Measurements from ENCODE around the gene HDAC5. TPM values are rescaled to one million over a fixed set of nuclear protein-coding genes. Genes with fewer than 3 reads are reported as not detected.

HDAC5 gene
- total RNA-seq, 4 donors from 2014 or later = 45.3 to 182 (median 70.8) TPM

DNA sequence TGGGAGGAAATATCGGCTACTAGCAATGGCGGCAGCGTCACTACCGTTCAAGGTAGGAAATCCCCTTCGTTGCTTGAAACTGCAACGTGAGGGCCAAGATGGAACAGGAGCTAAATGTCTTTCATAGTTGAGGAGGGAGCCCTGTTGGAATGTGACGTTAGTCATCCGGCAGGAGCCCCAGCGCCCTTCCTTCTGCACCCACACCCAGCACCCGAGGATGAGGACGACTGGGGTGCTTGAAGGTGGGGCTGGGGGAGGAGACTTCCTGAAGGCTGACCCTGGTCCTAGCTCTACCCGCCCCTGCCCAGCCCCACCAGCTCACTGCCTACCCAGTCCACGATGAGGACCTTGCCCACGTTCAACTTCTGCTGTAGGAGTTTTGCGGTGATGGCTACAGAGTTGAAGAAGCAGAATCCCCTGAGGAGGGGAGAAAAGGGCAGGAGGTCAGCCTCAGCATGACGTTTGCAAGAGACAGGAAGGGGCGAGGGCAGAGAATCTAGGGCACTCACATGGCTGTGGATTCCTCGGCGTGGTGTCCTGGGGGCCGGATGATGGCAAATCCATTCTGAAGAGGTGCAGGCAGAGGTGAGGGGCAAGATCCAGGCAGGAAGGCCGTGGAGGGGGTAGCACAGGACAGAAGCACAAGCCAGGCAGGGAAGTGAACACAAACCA lies 41.0 kb downstream of the HDAC5 start:
- in situ Hi-C loops (cut with MboI; ENCODE audit: low pct_ligation_motif_present in 1 of 4, low pct_unique_long_range_greater_than_20kb in 1 of 4, low sequenced_read_pairs in 3 of 4) (no loop called here), intact Hi-C loops (cut with DNase I; ENCODE audit: low total_unique reads) (no loop called here)
- no peak for DNase-seq
- Histone ChIP-seq H3K4me3 (no peak overlapping the region), H3K27ac (no peak overlapping the region), H3K4me1 (peaks cover 0 to 10% (median 4%) of the 10 kb centered on the region in 4 donors), H3K9me3 (no peaks in the 10 kb centered on the region), H3K27me3 (no peaks in the 10 kb centered on the region), H3K36me3 (peaks cover 0 to 24% (median 5%) of the 10 kb centered on the region in 4 donors)
- TF ChIP-seq, protein P1, sequence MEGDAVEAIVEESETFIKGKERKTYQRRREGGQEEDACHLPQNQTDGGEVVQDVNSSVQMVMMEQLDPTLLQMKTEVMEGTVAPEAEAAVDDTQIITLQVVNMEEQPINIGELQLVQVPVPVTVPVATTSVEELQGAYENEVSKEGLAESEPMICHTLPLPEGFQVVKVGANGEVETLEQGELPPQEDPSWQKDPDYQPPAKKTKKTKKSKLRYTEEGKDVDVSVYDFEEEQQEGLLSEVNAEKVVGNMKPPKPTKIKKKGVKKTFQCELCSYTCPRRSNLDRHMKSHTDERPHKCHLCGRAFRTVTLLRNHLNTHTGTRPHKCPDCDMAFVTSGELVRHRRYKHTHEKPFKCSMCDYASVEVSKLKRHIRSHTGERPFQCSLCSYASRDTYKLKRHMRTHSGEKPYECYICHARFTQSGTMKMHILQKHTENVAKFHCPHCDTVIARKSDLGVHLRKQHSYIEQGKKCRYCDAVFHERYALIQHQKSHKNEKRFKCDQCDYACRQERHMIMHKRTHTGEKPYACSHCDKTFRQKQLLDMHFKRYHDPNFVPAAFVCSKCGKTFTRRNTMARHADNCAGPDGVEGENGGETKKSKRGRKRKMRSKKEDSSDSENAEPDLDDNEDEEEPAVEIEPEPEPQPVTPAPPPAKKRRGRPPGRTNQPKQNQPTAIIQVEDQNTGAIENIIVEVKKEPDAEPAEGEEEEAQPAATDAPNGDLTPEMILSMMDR (IDR thresholded peaks at IDR 0.05) = no peak
- TF ChIP-seq POLR2AphosphoS5 (IDR thresholded peaks at IDR 0.05) = no peak
- TF ChIP-seq POLR2A (IDR thresholded peaks at IDR 0.05) = no peak
- TF ChIP-seq EP300 (IDR thresholded peaks at IDR 0.05; ENCODE audit: low read depth) = no peak
- WGBS, 2 donors (ENCODE audit: low coverage in 1 of 2) = 82 to 90% methylated on average over 11 to 19 of the region's 21 CpGs

- Histone ChIP-seq H3K27ac (no peak overlapping the region), H3K36me3 (peaks cover 0 to 26% (median 5%) of the 10 kb centered on the region in 4 donors), H3K4me1 (peaks cover 0 to 4% (median 2%) of the 10 kb centered on the region in 4 donors), H3K27me3 (no peaks in the 10 kb centered on the region), H3K9me3 (no peaks in the 10 kb centered on the region), H3K4me3 (no peak overlapping the region)
- in situ Hi-C loops (cut with MboI; ENCODE audit: low pct_ligation_motif_present in 1 of 4, low pct_unique_long_range_greater_than_20kb in 1 of 4, low sequenced_read_pairs in 3 of 4) = no loop called here
- no peak for TF ChIP-seq EP300 (IDR thresholded peaks at IDR 0.05; ENCODE audit: low read depth)
- TF ChIP-seq, protein P1 (IDR thresholded peaks at IDR 0.05) = no peak
- no peak for TF ChIP-seq POLR2AphosphoS5 (IDR thresholded peaks at IDR 0.05)
- TF ChIP-seq POLR2A (IDR thresholded peaks at IDR 0.05) = no peak
- no peak for DNase-seq
- WGBS, 2 donors (ENCODE audit: low coverage in 1 of 2) = 93 to 100% methylated on average over 1 to 3 of the region's 3 CpGs
- intact Hi-C loops (cut with DNase I; ENCODE audit: low total_unique reads) = no loop called here
These were observed 41.8 kb downstream of the HDAC5 start for GRCh38 chr17:44081681-44082080.

GRCh38 chr17:44079877-44080821 lies 43.3 kb downstream of the HDAC5 start:
- WGBS, 2 donors (ENCODE audit: low coverage in 1 of 2) = 84% methylated on average over 18 of the region's 18 CpGs; no CpG with 5 or more reads in 1 of the 2 donors
- Histone ChIP-seq H3K4me1 (no peaks in the 10 kb centered on the region), H3K36me3 (peaks cover 0 to 26% (median 5%) of the 10 kb centered on the region in 4 donors), H3K27me3 (no peaks in the 10 kb centered on the region), H3K9me3 (no peaks in the 10 kb centered on the region), H3K4me3 (no peak overlapping the region), H3K27ac (no peak overlapping the region)
- no peak for TF ChIP-seq POLR2AphosphoS5 (IDR thresholded peaks at IDR 0.05)
- TF ChIP-seq, protein P1 (IDR thresholded peaks at IDR 0.05) = no peak
- no peak for TF ChIP-seq EP300 (IDR thresholded peaks at IDR 0.05; ENCODE audit: low read depth)
- TF ChIP-seq POLR2A (IDR thresholded peaks at IDR 0.05) = no peak
- intact Hi-C loops (cut with DNase I; ENCODE audit: low total_unique reads) = no loop called here
- in situ Hi-C loops (cut with MboI; ENCODE audit: low pct_ligation_motif_present in 1 of 4, low pct_unique_long_range_greater_than_20kb in 1 of 4, low sequenced_read_pairs in 3 of 4) = no loop called here
- no peak for DNase-seq

DNA sequence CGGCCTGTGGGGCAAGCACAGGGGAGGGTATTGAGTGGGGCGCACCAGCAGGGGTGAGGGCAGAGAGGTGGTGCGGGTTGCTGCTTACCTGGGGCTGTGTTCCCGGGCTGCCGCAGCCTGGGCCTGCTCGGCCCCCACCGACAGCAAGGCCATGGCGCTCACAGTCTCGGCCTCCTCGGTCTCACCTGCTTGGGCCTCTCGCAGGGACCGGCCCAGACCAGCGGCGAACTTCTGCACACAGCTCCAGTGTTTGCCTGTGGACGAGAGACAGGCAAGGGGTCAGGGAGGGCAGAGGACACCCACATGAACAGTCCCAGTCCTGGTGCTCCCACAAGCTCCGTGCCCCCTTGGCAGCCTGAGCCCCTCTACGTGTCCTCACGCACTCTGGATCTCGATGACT lies 45.0 kb downstream of the HDAC5 start:
- no peaks in the 10 kb centered on the region for H3K9me3 ChIP-seq
- intact Hi-C loops (cut with DNase I; ENCODE audit: low total_unique reads) (no loop called here), in situ Hi-C loops (cut with MboI; ENCODE audit: low pct_ligation_motif_present in 1 of 4, low pct_unique_long_range_greater_than_20kb in 1 of 4, low sequenced_read_pairs in 3 of 4) (no loop called here)
- WGBS, 2 donors (ENCODE audit: low coverage in 1 of 2) = 96% methylated on average over 17 of the region's 19 CpGs; no CpG with 5 or more reads in 1 of the 2 donors
- no peak overlapping the region for H3K4me3 ChIP-seq
- no peaks in the 10 kb centered on the region for H3K27me3 ChIP-seq
- H3K27ac ChIP-seq = no peak overlapping the region
- TF ChIP-seq, protein P1 (IDR thresholded peaks at IDR 0.05) = no peak
- TF ChIP-seq POLR2A (IDR thresholded peaks at IDR 0.05) = no peak
- TF ChIP-seq EP300 (IDR thresholded peaks at IDR 0.05; ENCODE audit: low read depth) = no peak
- TF ChIP-seq POLR2AphosphoS5 (IDR thresholded peaks at IDR 0.05) = no peak
- H3K36me3 ChIP-seq = peaks cover 0 to 24% (median 5%) of the 10 kb centered on the region in 4 donors
- no peak for DNase-seq
- H3K4me1 ChIP-seq = no peaks in the 10 kb centered on the region

All from transverse colon (tissue), 4 donors.